GM19452 (cell line): ENCODE measurements around the gene MYMK.

Experiments used
- ATAC-seq: cut with Tn5 transposase; IDR thresholded peaks from one replicate; pipeline ENCODE4 v1.9.1; 2021; ENCODE audit not compliant: unreplicated experiment

MYMK gene

GRCh38 chr9:133519693-133520092 lies 5.1 kb downstream of the MYMK start:
- ATAC-seq, result no peak

GRCh38 chr9:133518706-133519449 lies 5.9 kb downstream of the MYMK start:
- no peak for ATAC-seq

GRCh38 chr9:133518200-133518599 lies 6.6 kb downstream of the MYMK start:
- ATAC-seq, result no peak

- ATAC-seq, result no peak
These were observed 7.0 kb downstream of the MYMK start for GRCh38 chr9:133517711-133518110.

- no peak for ATAC-seq
These were observed 7.8 kb downstream of the MYMK start for GRCh38 chr9:133516961-133517350.

- no peak for ATAC-seq
These were observed 8.4 kb downstream of the MYMK start for GRCh38 chr9:133516256-133516960.

GRCh38 chr9:133515615-133516255 lies 9.0 kb downstream of the MYMK start:
- no peak for ATAC-seq

GRCh38 chr9:133515240-133515610 lies 9.5 kb downstream of the MYMK start:
- ATAC-seq, result no peak

GRCh38 chr9:133514460-133515239 lies 10.1 kb downstream of the MYMK start:
- no peak for ATAC-seq

GRCh38 chr9:133513214-133514100 lies 11.3 kb downstream of the MYMK start:
- no peak for ATAC-seq

GRCh38 chr9:133512253-133513213 lies 12.2 kb downstream of the MYMK start:
- ATAC-seq, result no peak

- no peak for ATAC-seq
These were observed 13.2 kb downstream of the MYMK start for GRCh38 chr9:133511607-133512006.

GRCh38 chr9:133510926-133511505 lies 13.7 kb downstream of the MYMK start:
- no peak for ATAC-seq

GRCh38 chr9:133509179-133510083 lies 15.3 kb downstream of the MYMK start:
- ATAC-seq, result no peak

GRCh38 chr9:133508046-133508445 lies 16.7 kb downstream of the MYMK start:
- no peak for ATAC-seq

- no peak for ATAC-seq
These were observed 17.4 kb downstream of the MYMK start for GRCh38 chr9:133507246-133507965.

GRCh38 chr9:133506653-133507038 lies 18.1 kb downstream of the MYMK start:
- ATAC-seq, result no peak
